ENCODE results near the gene ACOXL. TPM values are rescaled to one million over a fixed set of nuclear protein-coding genes. Genes with fewer than 3 reads are reported as not detected.
"Not testable (repeated sequence)": the region's sequence is repeated elsewhere in the genome, so short reads cannot be mapped to it uniquely, and the experiment has no call there.

The ACOXL gene
- polyA plus RNA-seq, 3 donors, result 0.10 TPM; not detected in 2

- no peak overlapping the region for H3K27ac ChIP-seq (ENCODE audit: low read depth, low read length)
- WGBS, 3 donors, result 75 to 82% (median 75%) methylated on average over 10 of the region's 10 CpGs
Measured at GRCh38 chr2:110960281-110960680, 227.9 kb downstream of the ACOXL start.

GRCh38 chr2:110960954-110961353 is 228.6 kb downstream of the ACOXL start:
- WGBS, 3 donors, result 47 to 77% (median 73%) methylated on average over 2 of the region's 2 CpGs
- H3K27ac ChIP-seq (ENCODE audit: low read depth, low read length), result no peak overlapping the region

GRCh38 chr2:110961643-110962042 is 229.3 kb downstream of the ACOXL start:
- WGBS, 3 donors, result 78 to 90% (median 83%) methylated on average over 3 of the region's 3 CpGs
- not testable (repeated sequence) for H3K27ac ChIP-seq (ENCODE audit: low read depth, low read length)

GRCh38 chr2:110969696-110970095 is 237.3 kb downstream of the ACOXL start:
- 61 to 79% (median 76%) methylated on average over 2 of the region's 2 CpGs for WGBS, 3 donors
- no peak overlapping the region for H3K27ac ChIP-seq (ENCODE audit: low read depth, low read length)

- 62 to 88% (median 81%) methylated on average over 2 of the region's 2 CpGs for WGBS, 3 donors
- H3K27ac ChIP-seq (ENCODE audit: low read depth, low read length), result no peak overlapping the region
Measured at GRCh38 chr2:110970201-110970600, 237.8 kb downstream of the ACOXL start.

- WGBS, 3 donors, result 58 to 68% (median 65%) methylated on average over 2 of the region's 2 CpGs
- no peak overlapping the region for H3K27ac ChIP-seq (ENCODE audit: low read depth, low read length)
Measured at GRCh38 chr2:110971811-110972210, 239.4 kb downstream of the ACOXL start.

- WGBS, 3 donors, result 60 to 90% (median 63%) methylated on average over 2 of the region's 2 CpGs
- no peak overlapping the region for H3K27ac ChIP-seq (ENCODE audit: low read depth, low read length)
Measured at GRCh38 chr2:110973262-110973661, 240.9 kb downstream of the ACOXL start.

- 59 to 63% (median 63%) methylated on average over 4 of the region's 4 CpGs for WGBS, 3 donors
- H3K27ac ChIP-seq (ENCODE audit: low read depth, low read length), result no peak overlapping the region
Measured at GRCh38 chr2:110977403-110977802, 245.0 kb downstream of the ACOXL start.

- no peak overlapping the region for H3K27ac ChIP-seq (ENCODE audit: low read depth, low read length)
- WGBS, 3 donors, result 90 to 96% (median 93%) methylated on average over 6 of the region's 6 CpGs
Measured at GRCh38 chr2:110978148-110978547, 245.8 kb downstream of the ACOXL start.

- H3K27ac ChIP-seq (ENCODE audit: low read depth, low read length), result no peak overlapping the region
- 78 to 80% (median 79%) methylated on average over 12 of the region's 12 CpGs for WGBS, 3 donors
Measured at GRCh38 chr2:110978756-110979470, 246.5 kb downstream of the ACOXL start.

GRCh38 chr2:110979471-110980338 is 247.3 kb downstream of the ACOXL start:
- no peak overlapping the region for H3K27ac ChIP-seq (ENCODE audit: low read depth, low read length)
- WGBS, 3 donors, result 88 to 95% (median 90%) methylated on average over 10 of the region's 10 CpGs

- 78 to 93% (median 91%) methylated on average over 14 of the region's 14 CpGs for WGBS, 3 donors
- no peak overlapping the region for H3K27ac ChIP-seq (ENCODE audit: low read depth, low read length)
Measured at GRCh38 chr2:110980339-110981062, 248.1 kb downstream of the ACOXL start.

- H3K27ac ChIP-seq (ENCODE audit: low read depth, low read length), result no peak overlapping the region
Measured at GRCh38 chr2:110983133-110983532, 250.8 kb downstream of the ACOXL start.

- WGBS, 3 donors, result 74 to 82% (median 75%) methylated on average over 8 of the region's 8 CpGs
- no peak overlapping the region for H3K27ac ChIP-seq (ENCODE audit: low read depth, low read length)
Measured at GRCh38 chr2:110984694-110985490, 252.5 kb downstream of the ACOXL start.

GRCh38 chr2:110990440-110990839 is 258.1 kb downstream of the ACOXL start:
- 91 to 98% (median 97%) methylated on average over 2 of the region's 2 CpGs for WGBS, 3 donors
- no peak overlapping the region for H3K27ac ChIP-seq (ENCODE audit: low read depth, low read length)

GRCh38 chr2:110991911-110992310 is 259.5 kb downstream of the ACOXL start:
- 49 to 67% (median 60%) methylated on average over 5 of the region's 5 CpGs for WGBS, 3 donors
- H3K27ac ChIP-seq (ENCODE audit: low read depth, low read length), result no peak overlapping the region

- WGBS, 3 donors, result 90 to 94% (median 91%) methylated on average over 2 of the region's 2 CpGs
- H3K27ac ChIP-seq (ENCODE audit: low read depth, low read length), result no peak overlapping the region
Measured at GRCh38 chr2:110992886-110993285, 260.5 kb downstream of the ACOXL start.

GRCh38 chr2:110993557-110994231 is 261.3 kb downstream of the ACOXL start:
- 33 to 44% (median 36%) methylated on average over 4 of the region's 4 CpGs for WGBS, 3 donors
- H3K27ac ChIP-seq (ENCODE audit: low read depth, low read length), result no peak overlapping the region

All from adipose tissue (tissue), 3 donors.